ENCODE data around the gene CHCHD4.

DNA sequence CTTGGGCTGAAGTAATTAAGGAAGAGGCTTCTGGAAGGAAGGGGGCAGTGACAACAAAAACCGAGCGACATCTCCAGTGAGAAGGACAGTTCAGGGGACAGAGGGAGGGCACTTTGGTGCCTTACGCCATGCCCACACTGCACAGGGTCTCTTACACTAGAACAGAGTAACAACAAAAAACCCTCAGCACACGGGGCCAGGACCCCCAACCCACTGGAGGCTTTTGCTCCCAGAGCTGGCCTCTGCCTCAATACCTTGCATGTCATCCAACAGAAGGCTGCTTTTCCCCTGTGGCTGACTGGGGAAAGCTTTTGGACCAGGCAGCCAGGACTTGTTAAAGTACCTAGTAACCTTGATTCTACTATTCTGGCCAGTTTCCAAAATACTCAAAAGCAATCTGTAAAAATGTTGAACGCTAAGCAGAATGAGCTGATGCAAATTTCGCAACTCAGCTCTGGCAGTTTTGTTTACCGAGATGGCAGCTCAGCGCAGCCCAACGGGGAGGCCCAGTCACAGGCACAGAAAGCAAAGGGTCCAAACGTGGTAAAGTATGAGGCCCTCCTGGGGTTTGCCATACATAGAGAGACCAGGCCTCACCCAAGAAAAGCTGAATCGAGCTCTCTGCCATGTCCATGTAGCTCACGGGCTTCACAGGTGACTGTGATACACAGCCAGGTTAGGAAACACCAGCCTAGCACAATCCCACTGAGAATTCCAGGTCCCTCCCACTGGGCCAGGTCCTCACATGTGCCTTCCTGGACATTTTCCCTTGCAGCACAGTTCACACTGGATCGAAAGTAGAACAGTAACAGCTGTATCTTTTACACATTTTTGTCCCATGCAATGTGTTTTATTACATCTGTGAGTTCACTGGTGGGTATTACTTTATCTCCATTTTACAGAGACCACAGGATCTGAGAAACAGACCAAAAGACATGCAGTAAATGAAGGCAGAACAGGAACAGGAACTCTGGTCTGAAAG is 6.0 kb downstream of the CHCHD4 start:
- TF ChIP-seq TEAD4 (CRISPR knock-in tag; IDR thresholded peaks at IDR 0.05) = no peak
- no peak for TF ChIP-seq ZNF416 (CRISPR knock-in tag; IDR thresholded peaks at IDR 0.05)
- no peak for TF ChIP-seq SP1 (CRISPR knock-in tag; conservative IDR thresholded peaks at IDR 0.05)
- TF ChIP-seq, protein P1, sequence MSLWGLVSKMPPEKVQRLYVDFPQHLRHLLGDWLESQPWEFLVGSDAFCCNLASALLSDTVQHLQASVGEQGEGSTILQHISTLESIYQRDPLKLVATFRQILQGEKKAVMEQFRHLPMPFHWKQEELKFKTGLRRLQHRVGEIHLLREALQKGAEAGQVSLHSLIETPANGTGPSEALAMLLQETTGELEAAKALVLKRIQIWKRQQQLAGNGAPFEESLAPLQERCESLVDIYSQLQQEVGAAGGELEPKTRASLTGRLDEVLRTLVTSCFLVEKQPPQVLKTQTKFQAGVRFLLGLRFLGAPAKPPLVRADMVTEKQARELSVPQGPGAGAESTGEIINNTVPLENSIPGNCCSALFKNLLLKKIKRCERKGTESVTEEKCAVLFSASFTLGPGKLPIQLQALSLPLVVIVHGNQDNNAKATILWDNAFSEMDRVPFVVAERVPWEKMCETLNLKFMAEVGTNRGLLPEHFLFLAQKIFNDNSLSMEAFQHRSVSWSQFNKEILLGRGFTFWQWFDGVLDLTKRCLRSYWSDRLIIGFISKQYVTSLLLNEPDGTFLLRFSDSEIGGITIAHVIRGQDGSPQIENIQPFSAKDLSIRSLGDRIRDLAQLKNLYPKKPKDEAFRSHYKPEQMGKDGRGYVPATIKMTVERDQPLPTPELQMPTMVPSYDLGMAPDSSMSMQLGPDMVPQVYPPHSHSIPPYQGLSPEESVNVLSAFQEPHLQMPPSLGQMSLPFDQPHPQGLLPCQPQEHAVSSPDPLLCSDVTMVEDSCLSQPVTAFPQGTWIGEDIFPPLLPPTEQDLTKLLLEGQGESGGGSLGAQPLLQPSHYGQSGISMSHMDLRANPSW (CRISPR knock-in tag; conservative IDR thresholded peaks at IDR 0.05; ENCODE audit: low read depth) = no peak
- TF ChIP-seq, protein P2, sequence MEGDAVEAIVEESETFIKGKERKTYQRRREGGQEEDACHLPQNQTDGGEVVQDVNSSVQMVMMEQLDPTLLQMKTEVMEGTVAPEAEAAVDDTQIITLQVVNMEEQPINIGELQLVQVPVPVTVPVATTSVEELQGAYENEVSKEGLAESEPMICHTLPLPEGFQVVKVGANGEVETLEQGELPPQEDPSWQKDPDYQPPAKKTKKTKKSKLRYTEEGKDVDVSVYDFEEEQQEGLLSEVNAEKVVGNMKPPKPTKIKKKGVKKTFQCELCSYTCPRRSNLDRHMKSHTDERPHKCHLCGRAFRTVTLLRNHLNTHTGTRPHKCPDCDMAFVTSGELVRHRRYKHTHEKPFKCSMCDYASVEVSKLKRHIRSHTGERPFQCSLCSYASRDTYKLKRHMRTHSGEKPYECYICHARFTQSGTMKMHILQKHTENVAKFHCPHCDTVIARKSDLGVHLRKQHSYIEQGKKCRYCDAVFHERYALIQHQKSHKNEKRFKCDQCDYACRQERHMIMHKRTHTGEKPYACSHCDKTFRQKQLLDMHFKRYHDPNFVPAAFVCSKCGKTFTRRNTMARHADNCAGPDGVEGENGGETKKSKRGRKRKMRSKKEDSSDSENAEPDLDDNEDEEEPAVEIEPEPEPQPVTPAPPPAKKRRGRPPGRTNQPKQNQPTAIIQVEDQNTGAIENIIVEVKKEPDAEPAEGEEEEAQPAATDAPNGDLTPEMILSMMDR (IDR thresholded peaks at IDR 0.05) = no peak
- no peak for TF ChIP-seq MXD4 (CRISPR knock-in tag; IDR thresholded peaks at IDR 0.05; ENCODE audit: borderline replicate concordance)
- TF ChIP-seq, protein P3, sequence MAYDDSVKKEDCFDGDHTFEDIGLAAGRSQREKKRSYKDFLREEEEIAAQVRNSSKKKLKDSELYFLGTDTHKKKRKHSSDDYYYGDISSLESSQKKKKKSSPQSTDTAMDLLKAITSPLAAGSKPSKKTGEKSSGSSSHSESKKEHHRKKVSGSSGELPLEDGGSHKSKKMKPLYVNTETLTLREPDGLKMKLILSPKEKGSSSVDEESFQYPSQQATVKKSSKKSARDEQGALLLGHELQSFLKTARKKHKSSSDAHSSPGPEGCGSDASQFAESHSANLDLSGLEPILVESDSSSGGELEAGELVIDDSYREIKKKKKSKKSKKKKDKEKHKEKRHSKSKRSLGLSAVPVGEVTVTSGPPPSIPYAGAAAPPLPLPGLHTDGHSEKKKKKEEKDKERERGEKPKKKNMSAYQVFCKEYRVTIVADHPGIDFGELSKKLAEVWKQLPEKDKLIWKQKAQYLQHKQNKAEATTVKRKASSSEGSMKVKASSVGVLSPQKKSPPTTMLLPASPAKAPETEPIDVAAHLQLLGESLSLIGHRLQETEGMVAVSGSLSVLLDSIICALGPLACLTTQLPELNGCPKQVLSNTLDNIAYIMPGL (CRISPR knock-in tag; IDR thresholded peaks at IDR 0.05) = no peak
- no peak for TF ChIP-seq JUN (CRISPR knock-in tag; IDR thresholded peaks at IDR 0.05)
- TF ChIP-seq ZNF263 (CRISPR knock-in tag; IDR thresholded peaks at IDR 0.05; ENCODE audit: low read depth) = no peak
- TF ChIP-seq FOXK1 (CRISPR knock-in tag; IDR thresholded peaks at IDR 0.05) = no peak
- TF ChIP-seq, protein P4, sequence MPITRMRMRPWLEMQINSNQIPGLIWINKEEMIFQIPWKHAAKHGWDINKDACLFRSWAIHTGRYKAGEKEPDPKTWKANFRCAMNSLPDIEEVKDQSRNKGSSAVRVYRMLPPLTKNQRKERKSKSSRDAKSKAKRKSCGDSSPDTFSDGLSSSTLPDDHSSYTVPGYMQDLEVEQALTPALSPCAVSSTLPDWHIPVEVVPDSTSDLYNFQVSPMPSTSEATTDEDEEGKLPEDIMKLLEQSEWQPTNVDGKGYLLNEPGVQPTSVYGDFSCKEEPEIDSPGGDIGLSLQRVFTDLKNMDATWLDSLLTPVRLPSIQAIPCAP (CRISPR knock-in tag; IDR thresholded peaks at IDR 0.05) = no peak
- TF ChIP-seq, protein P5, sequence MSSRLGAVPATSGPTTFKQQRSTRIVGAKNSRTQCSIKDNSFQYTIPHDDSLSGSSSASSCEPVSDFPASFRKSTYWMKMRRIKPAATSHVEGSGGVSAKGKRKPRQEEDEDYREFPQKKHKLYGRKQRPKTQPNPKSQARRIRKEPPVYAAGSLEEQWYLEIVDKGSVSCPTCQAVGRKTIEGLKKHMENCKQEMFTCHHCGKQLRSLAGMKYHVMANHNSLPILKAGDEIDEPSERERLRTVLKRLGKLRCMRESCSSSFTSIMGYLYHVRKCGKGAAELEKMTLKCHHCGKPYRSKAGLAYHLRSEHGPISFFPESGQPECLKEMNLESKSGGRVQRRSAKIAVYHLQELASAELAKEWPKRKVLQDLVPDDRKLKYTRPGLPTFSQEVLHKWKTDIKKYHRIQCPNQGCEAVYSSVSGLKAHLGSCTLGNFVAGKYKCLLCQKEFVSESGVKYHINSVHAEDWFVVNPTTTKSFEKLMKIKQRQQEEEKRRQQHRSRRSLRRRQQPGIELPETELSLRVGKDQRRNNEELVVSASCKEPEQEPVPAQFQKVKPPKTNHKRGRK (CRISPR knock-in tag; IDR thresholded peaks at IDR 0.05; ENCODE audit: borderline replicate concordance) = no peak
- TF ChIP-seq, protein P6, sequence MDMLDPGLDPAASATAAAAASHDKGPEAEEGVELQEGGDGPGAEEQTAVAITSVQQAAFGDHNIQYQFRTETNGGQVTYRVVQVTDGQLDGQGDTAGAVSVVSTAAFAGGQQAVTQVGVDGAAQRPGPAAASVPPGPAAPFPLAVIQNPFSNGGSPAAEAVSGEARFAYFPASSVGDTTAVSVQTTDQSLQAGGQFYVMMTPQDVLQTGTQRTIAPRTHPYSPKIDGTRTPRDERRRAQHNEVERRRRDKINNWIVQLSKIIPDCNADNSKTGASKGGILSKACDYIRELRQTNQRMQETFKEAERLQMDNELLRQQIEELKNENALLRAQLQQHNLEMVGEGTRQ (CRISPR knock-in tag; IDR thresholded peaks at IDR 0.05) = no peak
- no peak for TF ChIP-seq ETV6 (CRISPR knock-in tag; IDR thresholded peaks at IDR 0.05)
